IMR-90 (cell line): ENCODE data around the gene TEX11. TPM values are rescaled to one million over a fixed set of nuclear protein-coding genes. Genes with fewer than 3 reads are reported as not detected.

Experiments
- ATAC-seq: fragments of 200-7000 bp; cut with Tn5 transposase; 2 replicates; pipeline ENCODE4 v1.9.1; 2020; ENCODE audit warnings: low read depth, mild to moderate bottlenecking, moderate library complexity
- BruUV-seq: library from RNA; stranded (reverse); fragments of 400-500 nt; replicated peaks from 2 replicates; lab custom pipeline; 2021; lab: Mats Ljungman, UMichigan
- CTCF ChIA-PET: fragments of 300-600 bp; formaldehyde crosslinking; extraction: SDS; loops from one replicate; lab custom pipeline; 2021; ENCODE audit warnings: antibody characterized with exemption; lab: Yijun Ruan, JAX
- POLR2A ChIA-PET: fragments of 300-600 bp; sonication (Branson Sonifier 250); formaldehyde crosslinking; loops from one replicate; lab custom pipeline; 2022; ENCODE audit warnings: antibody characterized with exemption; ENCODE audit not compliant: unreplicated experiment; lab: Charles Lee
- DNase-seq: peaks from one replicate; pipeline ENCODE4 v3.0.0; 2013
- H2AFZ ChIP-seq: replicated peaks from 2 replicates; pipeline ENCODE3; 2013; ENCODE audit warnings: low read length, mild to moderate bottlenecking; ENCODE audit not compliant: poor library complexity
- H2AK5ac ChIP-seq: 2 replicates; pipeline ENCODE4 v1.6.1; 2013; ENCODE audit warnings: low read depth, low read length, inconsistent platforms
- H2AK9ac ChIP-seq: replicated peaks from 2 replicates; pipeline ENCODE3; 2013; ENCODE audit warnings: mild to moderate bottlenecking, low read depth, low read length, moderate library complexity; ENCODE audit not compliant: poor library complexity
- H2BK120ac ChIP-seq: 2 replicates; pipeline ENCODE4 v1.6.1; 2013; ENCODE audit warnings: low read depth, low read length, inconsistent platforms
- H2BK15ac ChIP-seq: 3 replicates; pipeline ENCODE4 v1.6.1; 2013; ENCODE audit warnings: low read depth, low read length, inconsistent platforms
- H2BK20ac ChIP-seq: 2 replicates; pipeline ENCODE4 v1.6.1; 2013; ENCODE audit warnings: low read depth, mild to moderate bottlenecking, inconsistent platforms, low read length, moderate library complexity
- H2BK5ac ChIP-seq: 2 replicates; pipeline ENCODE4 v1.6.1; 2013; ENCODE audit warnings: mild to moderate bottlenecking, low read depth, low read length, inconsistent platforms; ENCODE audit not compliant: poor library complexity, severe bottlenecking
- H3K14ac ChIP-seq: replicated peaks from 2 replicates; pipeline ENCODE4 v1.6.1; 2013; ENCODE audit warnings: low read depth, low read length, inconsistent platforms
- H3K18ac ChIP-seq: 2 replicates; pipeline ENCODE4 v1.6.1; 2013; ENCODE audit warnings: low read depth, low read length, control low read depth
- H3K23ac ChIP-seq: 2 replicates; pipeline ENCODE4 v1.6.1; 2013; ENCODE audit warnings: low read depth, low read length, inconsistent platforms
- H3K27ac ChIP-seq: 2 replicates; pipeline ENCODE4 v1.5.1; 2013; ENCODE audit warnings: mild to moderate bottlenecking, control low read depth, low read length; ENCODE audit not compliant: insufficient read depth
- H3K27me3 ChIP-seq: 2 replicates; pipeline ENCODE4 v1.6.1; 2013; ENCODE audit warnings: low read length; ENCODE audit not compliant: control insufficient read depth, insufficient read depth
- H3K36me3 ChIP-seq: 2 replicates; pipeline ENCODE4 v1.6.1; 2013; ENCODE audit warnings: low read length, mixed read lengths; ENCODE audit not compliant: control insufficient read depth, insufficient read depth
- H3K4ac ChIP-seq: 2 replicates; pipeline ENCODE4 v1.6.1; 2013; ENCODE audit warnings: low read depth, low read length, inconsistent platforms
- H3K4me1 ChIP-seq: 2 replicates; pipeline ENCODE4 v1.6.1; 2013; ENCODE audit warnings: low read length, mixed read lengths; ENCODE audit not compliant: control insufficient read depth, insufficient read depth
- H3K4me2 ChIP-seq: 2 replicates; pipeline ENCODE4 v1.6.1; 2013; ENCODE audit warnings: low read depth, mild to moderate bottlenecking, control low read depth, low read length, moderate library complexity
- H3K4me3 ChIP-seq: 2 replicates; pipeline ENCODE4 v1.5.1; 2013; ENCODE audit warnings: low read depth, mild to moderate bottlenecking, control low read depth, low read length, moderate library complexity; ENCODE audit not compliant: insufficient read depth
- H3K56ac ChIP-seq: 2 replicates; pipeline ENCODE4 v1.6.1; 2013; ENCODE audit warnings: low read length, inconsistent platforms; ENCODE audit not compliant: insufficient read depth; ENCODE audit errors: extremely low read depth
- H3K79me1 ChIP-seq, 2 experiments: 2 replicates each; pipeline ENCODE4 v1.6.1; 2013; ENCODE audit warnings: low read length in 2 of 2, inconsistent platforms in 1 of 2, low read depth in 1 of 2
- H3K9ac ChIP-seq: 2 replicates; pipeline ENCODE4 v1.6.1; 2013; ENCODE audit warnings: low read depth, low read length, control low read depth
- H3K9me1 ChIP-seq: 2 replicates; pipeline ENCODE4 v1.6.1; 2013; ENCODE audit warnings: low read length, inconsistent platforms; ENCODE audit not compliant: insufficient read depth
- H3K9me3 ChIP-seq: 2 replicates; pipeline ENCODE4 v1.6.1; 2013; ENCODE audit warnings: low read length; ENCODE audit not compliant: control insufficient read depth, insufficient read depth
- H4K20me1 ChIP-seq: 2 replicates; pipeline ENCODE4 v1.6.1; 2013; ENCODE audit warnings: low read length, inconsistent platforms; ENCODE audit not compliant: insufficient read depth
- H4K5ac ChIP-seq: 2 replicates; pipeline ENCODE4 v1.6.1; 2013; ENCODE audit warnings: mild to moderate bottlenecking, low read depth, low read length, control low read depth
- H4K8ac ChIP-seq, 2 experiments: 2 replicates each; pipeline ENCODE4 v1.6.1; 2013; ENCODE audit warnings: low read depth in 2 of 2, low read length in 2 of 2, control low read depth in 1 of 2, inconsistent platforms in 1 of 2
- H4K91ac ChIP-seq: 2 replicates; pipeline ENCODE4 v1.6.1; 2013; ENCODE audit warnings: low read depth, low read length, inconsistent platforms; ENCODE audit not compliant: insufficient read depth
- BHLHE40 ChIP-seq: fragments of 150-350 bp; IDR thresholded peaks from 2 replicates; pipeline ENCODE4 v1.6.1; 2016; ENCODE audit warnings: mild to moderate bottlenecking, low read depth, low read length
- CEBPB ChIP-seq: IDR thresholded peaks from 2 replicates; pipeline ENCODE4 v1.6.1; 2012; ENCODE audit warnings: low read depth, low read length, improper control_type of control experiment
- CHD1 ChIP-seq: IDR thresholded peaks from 2 replicates; pipeline ENCODE4 v1.6.1; 2012; ENCODE audit warnings: low read depth, low read length, improper control_type of control experiment
- CTCF ChIP-seq: conservative IDR thresholded peaks from 2 replicates; pipeline ENCODE4 v1.5.1; 2012; ENCODE audit warnings: mild to moderate bottlenecking, low read depth, low read length, improper control_type of control experiment
- ELK1 ChIP-seq: fragments of 150-350 bp; IDR thresholded peaks from 2 replicates; pipeline ENCODE4 v1.6.1; 2016; ENCODE audit warnings: low read depth, mild to moderate bottlenecking, low read length, moderate library complexity, borderline replicate concordance
- FOS ChIP-seq: fragments of 150-350 bp; IDR thresholded peaks from 2 replicates; pipeline ENCODE4 v1.6.1; 2016; ENCODE audit warnings: low read depth, low read length
- MAFK ChIP-seq: IDR thresholded peaks from 2 replicates; pipeline ENCODE4 v1.6.1; 2012; ENCODE audit warnings: low read depth, low read length, improper control_type of control experiment
- MAZ ChIP-seq: IDR thresholded peaks from 2 replicates; pipeline ENCODE4 v1.6.1; 2012; ENCODE audit warnings: low read depth, mild to moderate bottlenecking, low read length, improper control_type of control experiment, moderate library complexity, borderline replicate concordance
- MXI1 ChIP-seq: IDR thresholded peaks from 2 replicates; pipeline ENCODE4 v1.6.1; 2012; ENCODE audit warnings: low read depth, mild to moderate bottlenecking, low read length, moderate library complexity, borderline replicate concordance
- NFE2L2 ChIP-seq: fragments of 150-350 bp; IDR thresholded peaks from 2 replicates; pipeline ENCODE4 v1.6.1; 2016; ENCODE audit warnings: low read depth, mild to moderate bottlenecking, low read length
- POLR2A ChIP-seq: IDR thresholded peaks from 2 replicates; pipeline ENCODE4 v1.6.1; 2012; ENCODE audit warnings: mild to moderate bottlenecking, low read depth, low read length
- RAD21 ChIP-seq: IDR thresholded peaks from 2 replicates; pipeline ENCODE4 v1.6.1; 2012; ENCODE audit warnings: low read length, improper control_type of control experiment
- RCOR1 ChIP-seq: IDR thresholded peaks from 2 replicates; pipeline ENCODE4 v1.6.1; 2012; ENCODE audit warnings: mild to moderate bottlenecking, low read length, improper control_type of control experiment; ENCODE audit not compliant: insufficient replicate concordance
- RFX5 ChIP-seq: IDR thresholded peaks from 2 replicates; pipeline ENCODE4 v1.8.0; 2012; ENCODE audit warnings: low read depth, mild to moderate bottlenecking, low read length, moderate library complexity
- SMC3 ChIP-seq: fragments of 150-350 bp; IDR thresholded peaks from 2 replicates; pipeline ENCODE4 v1.6.1; 2016; ENCODE audit warnings: low read depth, mild to moderate bottlenecking, antibody characterized with exemption, low read length, moderate library complexity
- USF2 ChIP-seq: fragments of 150-350 bp; IDR thresholded peaks from 2 replicates; pipeline ENCODE4 v1.6.1; 2017; ENCODE audit warnings: mild to moderate bottlenecking, antibody characterized with exemption, low read length, low read depth
- WGBS, 2 experiments: methylation state at CpG; one replicate each; pipeline versions ENCODE4 v1.1.5 to v1.1.7; 2013; ENCODE audit warnings: missing lambda C conversion rate in 2 of 2; ENCODE audit not compliant: insufficient read length in 1 of 2; ENCODE audit errors: extremely low coverage in 2 of 2; 5-methylcytosine and 5-hydroxymethylcytosine counted together
- dilution Hi-C: fragments of 300-500 bp; cut with HindIII; formaldehyde crosslinking; loops from one replicate; pipeline ENCODE4 v1.14.3; 2018; ENCODE audit warnings: low sequenced_read_pairs; ENCODE audit not compliant: unreplicated experiment
- in situ Hi-C: fragments of 300-500 bp; cut with MboI; formaldehyde crosslinking; loops from 3 replicates; pipeline ENCODE4 v1.14.3; 2019; ENCODE audit warnings: low sequenced_read_pairs, inconsistent platforms, mixed read lengths
- intact Hi-C: fragments of 100-400 bp; cut with micrococcal nuclease; formaldehyde crosslinking; loops from 2 replicates; pipeline ENCODE4 v1.10.0; 2022
- polyA plus RNA-seq, 3 experiments: library from polyadenylated mRNA; depleted of rRNA; stranded (reverse); fragments of >200 nt; gene quantifications; 2 replicates each; pipeline ENCODE4 v1.2.3, GENCODE V29; 2012; ENCODE audit warnings: low replicate concordance in 1 of 3
- total RNA-seq: library from RNA; depleted of rRNA; stranded (reverse); fragments of >200 nt; gene quantifications from 2 replicates; pipeline ENCODE4 v1.2.3, GENCODE V29; 2012

The TEX11 gene
- total and polyA plus RNA-seq, 2 of the 4 experiments (the other 2 are of a cell fraction) = not detected

- intact Hi-C loops (no loop called here), dilution Hi-C loops (no loop called here), in situ Hi-C loops (no loop called here)
- no peak overlapping the region for H4K5ac ChIP-seq
- ChIA-PET POLR2A (no interaction called here), CTCF (no interaction called here)
- no peaks in the 10 kb centered on the region for H3K79me1 ChIP-seq
- no peak overlapping the region for H2AK5ac ChIP-seq
- 60% methylated on average over 2 of the region's 8 CpGs; no CpG with 5 or more reads in 1 of the 2 experiments for WGBS, 2 experiments
- H3K9me1 ChIP-seq = no peaks in the 10 kb centered on the region; the same call in 1 of the 2 replicates
- no peak overlapping the region for H3K14ac ChIP-seq
- TF ChIP-seq CEBPB = no peak
- TF ChIP-seq CTCF = no peak
- no peak for TF ChIP-seq MXI1
- no peak for TF ChIP-seq RCOR1
- no peak for TF ChIP-seq MAZ
- TF ChIP-seq RAD21 = no peak
- TF ChIP-seq SMC3 = no peak
- no peak for TF ChIP-seq POLR2A
- TF ChIP-seq FOS = no peak
- no peak for TF ChIP-seq NFE2L2
- TF ChIP-seq ELK1 = no peak
- TF ChIP-seq RFX5 = no peak
- TF ChIP-seq USF2 = no peak
- no peak for TF ChIP-seq CHD1
- TF ChIP-seq BHLHE40 = no peak
- TF ChIP-seq MAFK = no peak
- no peak overlapping the region for H2BK5ac ChIP-seq
- no peak overlapping the region for H2BK120ac ChIP-seq
- H2BK15ac ChIP-seq = no peak overlapping the region
- no peak overlapping the region for H3K4me2 ChIP-seq
- ATAC-seq (no peak), DNase-seq (no peak)
- H3K9ac ChIP-seq = no peak overlapping the region
- H4K8ac ChIP-seq = no peak overlapping the region
- H3K9me3 ChIP-seq = no peaks in the 10 kb centered on the region
- no peak overlapping the region for H3K18ac ChIP-seq
- no peak overlapping the region for H2BK20ac ChIP-seq
- no peaks in the 10 kb centered on the region for H3K36me3 ChIP-seq
- H3K27me3 ChIP-seq = no peaks in the 10 kb centered on the region
- no peak overlapping the region for H4K91ac ChIP-seq
- no peak overlapping the region for H2AK9ac ChIP-seq
- H3K4ac ChIP-seq = no peak overlapping the region
- H3K56ac ChIP-seq = no peak overlapping the region
- H3K23ac ChIP-seq = no peak overlapping the region
- H3K4me1 ChIP-seq = no peaks in the 10 kb centered on the region
- no TSS peak for BruUV-seq
- no peaks in the 10 kb centered on the region for H4K20me1 ChIP-seq
- no peak overlapping the region for H2AFZ ChIP-seq
- H3K27ac ChIP-seq = no peak overlapping the region
- H3K4me3 ChIP-seq = no peak overlapping the region
Observed at GRCh38 chrX:70806081-70806480, 102.4 kb downstream of the TEX11 start.
